ENCODE results near the gene USHBP1.

DNA sequence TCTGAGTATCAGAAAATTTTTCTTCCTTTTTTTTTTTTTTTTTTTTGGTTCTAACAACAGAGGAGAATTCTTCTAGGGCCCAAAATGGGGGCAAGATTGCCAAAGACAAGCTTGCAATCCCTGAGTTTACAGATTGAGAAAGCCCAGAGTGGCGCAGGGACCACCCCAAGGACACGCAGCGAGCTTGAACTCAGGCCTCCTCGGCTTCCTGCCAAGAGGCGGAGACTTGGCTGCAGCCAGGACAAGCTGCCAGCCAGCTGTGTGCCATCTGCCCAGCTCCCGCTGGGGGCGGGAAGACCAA lies 40.6 kb upstream of the USHBP1 start:
- TF ChIP-seq, protein P1, sequence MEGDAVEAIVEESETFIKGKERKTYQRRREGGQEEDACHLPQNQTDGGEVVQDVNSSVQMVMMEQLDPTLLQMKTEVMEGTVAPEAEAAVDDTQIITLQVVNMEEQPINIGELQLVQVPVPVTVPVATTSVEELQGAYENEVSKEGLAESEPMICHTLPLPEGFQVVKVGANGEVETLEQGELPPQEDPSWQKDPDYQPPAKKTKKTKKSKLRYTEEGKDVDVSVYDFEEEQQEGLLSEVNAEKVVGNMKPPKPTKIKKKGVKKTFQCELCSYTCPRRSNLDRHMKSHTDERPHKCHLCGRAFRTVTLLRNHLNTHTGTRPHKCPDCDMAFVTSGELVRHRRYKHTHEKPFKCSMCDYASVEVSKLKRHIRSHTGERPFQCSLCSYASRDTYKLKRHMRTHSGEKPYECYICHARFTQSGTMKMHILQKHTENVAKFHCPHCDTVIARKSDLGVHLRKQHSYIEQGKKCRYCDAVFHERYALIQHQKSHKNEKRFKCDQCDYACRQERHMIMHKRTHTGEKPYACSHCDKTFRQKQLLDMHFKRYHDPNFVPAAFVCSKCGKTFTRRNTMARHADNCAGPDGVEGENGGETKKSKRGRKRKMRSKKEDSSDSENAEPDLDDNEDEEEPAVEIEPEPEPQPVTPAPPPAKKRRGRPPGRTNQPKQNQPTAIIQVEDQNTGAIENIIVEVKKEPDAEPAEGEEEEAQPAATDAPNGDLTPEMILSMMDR (conservative IDR thresholded peaks at IDR 0.05; ENCODE audit: low read depth in 2 of 2) = no peak
- no peak for TF ChIP-seq STAT1 (IDR thresholded peaks at IDR 0.05; ENCODE audit: unreplicated experiment)
- no peak for TF ChIP-seq POLR2AphosphoS5 (IDR thresholded peaks at IDR 0.05; ENCODE audit: low read depth)
- TF ChIP-seq EZH2 (IDR thresholded peaks at IDR 0.05; ENCODE audit: low read depth, unreplicated experiment) = no peak

All from GM23338 (cell line).